Neural progenitor cell (in vitro differentiated cells): ENCODE measurements around the gene CHMP2B. TPM values are rescaled to one million over a fixed set of nuclear protein-coding genes. Genes with fewer than 3 reads are reported as not detected.

Source experiments
- DNase-seq: peaks from one replicate; pipeline ENCODE4 v3.0.0-alpha.2; 2016; ENCODE audit warnings: low spot score
- H2AFZ ChIP-seq: fragments of 200-600 bp; sonication (generic); replicated peaks from 2 replicates; pipeline ENCODE4 v1.6.1; 2016; ENCODE audit warnings: antibody characterized with exemption
- H3F3A ChIP-seq: fragments of 200-600 bp; sonication (generic); 2 replicates; pipeline ENCODE4 v1.6.1; 2016; ENCODE audit warnings: antibody characterized with exemption, low read depth
- H3K27ac ChIP-seq: fragments of 200-600 bp; sonication (generic); 2 replicates; pipeline ENCODE4 v1.5.1; 2016; ENCODE audit warnings: mild to moderate bottlenecking
- H3K27me3 ChIP-seq: fragments of 200-600 bp; sonication (generic); 2 replicates; pipeline ENCODE4 v1.6.1; 2016; ENCODE audit warnings: mild to moderate bottlenecking, moderate library complexity
- H3K36me3 ChIP-seq: fragments of 200-600 bp; sonication (generic); 2 replicates; pipeline ENCODE4 v1.5.1; 2016
- H3K4me1 ChIP-seq: fragments of 200-600 bp; sonication (generic); 2 replicates; pipeline ENCODE4 v1.6.1; 2016; ENCODE audit warnings: mixed run types
- H3K4me2 ChIP-seq: fragments of 200-600 bp; sonication (generic); 2 replicates; pipeline ENCODE4 v1.6.1; 2016
- H3K4me3 ChIP-seq: fragments of 200-600 bp; sonication (generic); 2 replicates; pipeline ENCODE4 v1.5.1; 2016
- H3K79me2 ChIP-seq: fragments of 200-600 bp; sonication (generic); 2 replicates; pipeline ENCODE4 v1.6.1; 2016; ENCODE audit warnings: low read depth
- H3K9ac ChIP-seq: fragments of 200-600 bp; sonication (generic); 2 replicates; pipeline ENCODE4 v1.6.1; 2016
- H3K9me3 ChIP-seq: fragments of 200-600 bp; sonication (generic); 2 replicates; pipeline ENCODE4 v1.5.1; 2016; ENCODE audit warnings: low read depth
- H4K20me1 ChIP-seq: fragments of 200-600 bp; sonication (generic); 2 replicates; pipeline ENCODE4 v1.6.1; 2016; ENCODE audit warnings: low read depth
- H3K27ac Mint-ChIP-seq: 3 replicates; pipeline ENCODE4 v1.8.0; 2021; ENCODE audit warnings: mixed read lengths
- H3K27me3 Mint-ChIP-seq: 2 replicates; pipeline ENCODE4 v1.8.0; 2022; ENCODE audit warnings: low read depth, mild to moderate bottlenecking, inconsistent platforms, moderate library complexity, mixed read lengths; ENCODE audit not compliant: insufficient read depth
- H3K36me3 Mint-ChIP-seq: 3 replicates; pipeline ENCODE4 v1.8.0; 2021; ENCODE audit warnings: mixed read lengths
- H3K4me1 Mint-ChIP-seq: 3 replicates; pipeline ENCODE4 v1.8.0; 2021; ENCODE audit warnings: mixed read lengths
- H3K4me3 Mint-ChIP-seq: 3 replicates; pipeline ENCODE4 v1.8.0; 2021; ENCODE audit warnings: mild to moderate bottlenecking, moderate library complexity, mixed read lengths
- H3K9me3 Mint-ChIP-seq: 3 replicates; pipeline ENCODE4 v1.8.0; 2020; ENCODE audit warnings: mixed read lengths
- EZH2 ChIP-seq: fragments of 200-600 bp; sonication (generic); IDR thresholded peaks from 2 replicates; pipeline ENCODE4 v1.6.1; 2017; ENCODE audit warnings: antibody characterized with exemption, mild to moderate bottlenecking, moderate library complexity
- EZH2phosphoT487 ChIP-seq: fragments of 200-600 bp; sonication (generic); IDR thresholded peaks from 2 replicates; pipeline ENCODE4 v1.6.1; 2017; ENCODE audit warnings: antibody characterized with exemption
- total RNA-seq: library from RNA; depleted of rRNA; stranded (reverse); fragments of >200 nt; gene quantifications from 2 replicates; pipeline ENCODE4 v1.2.3, GENCODE V29; 2015; ENCODE audit warnings: low replicate concordance
- TF ChIP-seq, protein P1 (sequence below): fragments of 200-600 bp; sonication (generic); IDR thresholded peaks from 2 replicates; pipeline ENCODE4 v1.5.1; 2017; ENCODE audit warnings: antibody characterized with exemption, mild to moderate bottlenecking

Gene CHMP2B
- total RNA-seq, 1 donor from 2014 or later = 62.4 TPM

DNA sequence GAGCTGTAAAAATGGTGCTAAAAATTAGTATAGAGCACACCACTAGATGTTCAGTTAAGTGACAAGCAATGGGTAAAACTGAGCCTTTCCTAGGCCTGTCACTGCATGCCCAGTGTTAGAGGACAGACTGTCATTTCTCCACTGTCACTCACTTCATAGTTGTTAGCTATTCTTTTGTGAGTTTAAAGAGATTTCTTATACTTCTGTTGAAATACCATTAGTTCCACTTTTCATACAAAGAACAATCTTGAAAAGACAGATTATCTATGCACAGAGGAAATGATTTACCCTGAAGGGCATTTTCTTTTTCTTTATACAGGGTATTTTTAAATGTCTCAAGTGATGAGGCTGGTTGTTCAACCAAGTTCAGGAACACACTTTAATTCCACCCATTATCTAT lies 28.3 kb upstream of the CHMP2B start:
- H3K9ac ChIP-seq = no peak overlapping the region
- Mint-ChIP-seq H3K9me3 (peaks cover 15% of the 10 kb centered on the region), H3K4me3 (no peak overlapping the region), H3K36me3 (no peaks in the 10 kb centered on the region), H3K27ac (no peak overlapping the region), H3K4me1 (peaks cover 20% of the 10 kb centered on the region), H3K27me3 (peaks cover 8% of the 10 kb centered on the region)
- no peak overlapping the region for H3K4me3 ChIP-seq
- H4K20me1 ChIP-seq = no peaks in the 10 kb centered on the region
- no peak for DNase-seq
- no peaks in the 10 kb centered on the region for H3K36me3 ChIP-seq
- H3K4me1 ChIP-seq = peaks cover 3% of the 10 kb centered on the region
- H3F3A ChIP-seq = no peaks in the 10 kb centered on the region
- no peaks in the 10 kb centered on the region for H3K79me2 ChIP-seq
- TF ChIP-seq, protein P1, sequence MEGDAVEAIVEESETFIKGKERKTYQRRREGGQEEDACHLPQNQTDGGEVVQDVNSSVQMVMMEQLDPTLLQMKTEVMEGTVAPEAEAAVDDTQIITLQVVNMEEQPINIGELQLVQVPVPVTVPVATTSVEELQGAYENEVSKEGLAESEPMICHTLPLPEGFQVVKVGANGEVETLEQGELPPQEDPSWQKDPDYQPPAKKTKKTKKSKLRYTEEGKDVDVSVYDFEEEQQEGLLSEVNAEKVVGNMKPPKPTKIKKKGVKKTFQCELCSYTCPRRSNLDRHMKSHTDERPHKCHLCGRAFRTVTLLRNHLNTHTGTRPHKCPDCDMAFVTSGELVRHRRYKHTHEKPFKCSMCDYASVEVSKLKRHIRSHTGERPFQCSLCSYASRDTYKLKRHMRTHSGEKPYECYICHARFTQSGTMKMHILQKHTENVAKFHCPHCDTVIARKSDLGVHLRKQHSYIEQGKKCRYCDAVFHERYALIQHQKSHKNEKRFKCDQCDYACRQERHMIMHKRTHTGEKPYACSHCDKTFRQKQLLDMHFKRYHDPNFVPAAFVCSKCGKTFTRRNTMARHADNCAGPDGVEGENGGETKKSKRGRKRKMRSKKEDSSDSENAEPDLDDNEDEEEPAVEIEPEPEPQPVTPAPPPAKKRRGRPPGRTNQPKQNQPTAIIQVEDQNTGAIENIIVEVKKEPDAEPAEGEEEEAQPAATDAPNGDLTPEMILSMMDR = no peak
- TF ChIP-seq EZH2 (no peak), EZH2phosphoT487 (no peak)
- H3K27ac ChIP-seq = no peak overlapping the region
- no peak overlapping the region for H3K4me2 ChIP-seq
- no peaks in the 10 kb centered on the region for H3K9me3 ChIP-seq
- no peaks in the 10 kb centered on the region for H3K27me3 ChIP-seq
- no peak overlapping the region for H2AFZ ChIP-seq

DNA sequence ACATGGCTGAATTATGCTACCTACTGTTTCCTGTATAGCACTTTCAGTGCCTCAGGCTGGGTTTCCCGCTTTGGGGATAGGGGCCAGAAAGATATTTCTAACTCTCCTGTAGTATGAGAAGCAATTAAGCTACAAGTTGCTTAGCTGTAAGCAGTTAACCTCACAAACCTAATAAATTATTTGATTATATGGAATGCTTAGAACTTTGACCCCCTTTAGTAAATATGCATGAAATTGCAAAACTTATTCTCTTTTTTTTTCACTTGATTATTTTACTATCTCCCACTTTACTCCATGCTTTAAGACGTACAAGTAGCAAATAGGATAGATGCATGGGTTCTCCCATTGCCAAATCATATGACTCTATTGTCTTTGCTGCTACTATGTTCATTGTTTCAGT lies 27.5 kb upstream of the CHMP2B start:
- Histone ChIP-seq H3K4me3 (no peak overlapping the region), H3F3A (no peaks in the 10 kb centered on the region), H3K27me3 (no peaks in the 10 kb centered on the region), H3K36me3 (no peaks in the 10 kb centered on the region), H3K79me2 (no peaks in the 10 kb centered on the region), H4K20me1 (no peaks in the 10 kb centered on the region), H3K4me2 (no peak overlapping the region), H2AFZ (no peak overlapping the region), H3K4me1 (peaks cover 5% of the 10 kb centered on the region), H3K9ac (no peak overlapping the region), H3K9me3 (no peaks in the 10 kb centered on the region), H3K27ac (no peak overlapping the region)
- peaks cover 24% of the 10 kb centered on the region for H3K4me1 Mint-ChIP-seq
- DNase-seq = no peak
- H3K27me3 Mint-ChIP-seq = peaks cover 8% of the 10 kb centered on the region
- no peaks in the 10 kb centered on the region for H3K36me3 Mint-ChIP-seq
- H3K9me3 Mint-ChIP-seq = peaks cover 14% of the 10 kb centered on the region
- TF ChIP-seq, protein P1 = no peak
- TF ChIP-seq EZH2phosphoT487 (no peak), EZH2 (no peak)
- H3K4me3 Mint-ChIP-seq = no peak overlapping the region
- no peak overlapping the region for H3K27ac Mint-ChIP-seq

DNA sequence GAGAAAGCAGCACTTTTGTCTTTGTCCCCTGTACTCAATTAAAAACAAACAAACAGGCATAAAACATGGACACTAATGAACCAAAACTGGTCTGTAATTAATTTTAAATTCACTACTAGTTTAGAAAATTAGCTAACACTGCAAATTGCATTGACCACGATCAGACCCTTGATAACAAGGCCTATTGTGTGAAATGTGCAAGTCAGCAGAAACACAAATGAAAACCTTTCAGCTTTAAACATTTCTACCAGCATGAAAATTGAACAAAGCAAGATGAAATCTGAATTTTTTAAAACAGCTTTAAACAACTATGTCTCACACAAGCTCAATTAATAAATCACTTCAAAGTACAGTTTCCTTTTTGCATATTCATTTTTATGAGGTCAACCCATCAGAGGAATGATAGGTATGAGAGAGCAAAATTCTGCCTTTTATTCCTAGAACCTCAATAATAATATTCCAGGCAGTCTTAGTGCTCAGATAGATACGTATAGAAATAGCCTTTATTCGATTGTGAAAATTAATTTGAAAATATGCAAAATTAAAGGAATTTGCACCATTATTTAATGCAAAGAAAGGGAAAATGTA lies 27.0 kb upstream of the CHMP2B start:
- peaks cover 7% of the 10 kb centered on the region for H3K4me1 ChIP-seq
- no peak overlapping the region for H3K4me2 ChIP-seq
- no peaks in the 10 kb centered on the region for H3K79me2 ChIP-seq
- DNase-seq = no peak
- H3K4me3 ChIP-seq = no peak overlapping the region
- H3K36me3 Mint-ChIP-seq = no peaks in the 10 kb centered on the region
- H2AFZ ChIP-seq = no peak overlapping the region
- H3K9ac ChIP-seq = no peak overlapping the region
- no peaks in the 10 kb centered on the region for H3K27me3 ChIP-seq
- no peak overlapping the region for H3K27ac Mint-ChIP-seq
- peaks cover 24% of the 10 kb centered on the region for H3K4me1 Mint-ChIP-seq
- no peaks in the 10 kb centered on the region for H3K36me3 ChIP-seq
- peaks cover 9% of the 10 kb centered on the region for H3K9me3 Mint-ChIP-seq
- no peak overlapping the region for H3K4me3 Mint-ChIP-seq
- H3K9me3 ChIP-seq = no peaks in the 10 kb centered on the region
- peaks cover 8% of the 10 kb centered on the region for H3K27me3 Mint-ChIP-seq
- no peak for TF ChIP-seq EZH2
- TF ChIP-seq, protein P1 = no peak
- no peak for TF ChIP-seq EZH2phosphoT487
- no peaks in the 10 kb centered on the region for H3F3A ChIP-seq
- H4K20me1 ChIP-seq = no peaks in the 10 kb centered on the region
- no peak overlapping the region for H3K27ac ChIP-seq
